Measurements from ENCODE around the gene PRH1. TPM values are rescaled to one million over a fixed set of nuclear protein-coding genes. Genes with fewer than 3 reads are reported as not detected.

PRH1 gene
- total and polyA plus RNA-seq, 2 of the 13 experiments (the other 11 are each of a cell fraction or from before 2014, with no cell fraction given), result 5.3 to 18.8 TPM

GRCh38 chr12:10851243-10851858 lies 32.7 kb downstream of the PRH1 start:
- POLR2A ChIA-PET, result no interaction called here
- no peaks in the 10 kb centered on the region for H3K27me3 ChIP-seq (ENCODE audit: control insufficient read depth in 1 of 2, insufficient read depth in 2 of 2, low read length in 2 of 2)
- CTCF ChIA-PET (ENCODE audit: low intra/inter-chr PET ratio, low total read pairs), result no interaction called here
- no TSS peak for BruUV-seq (replicated peaks)
- in situ Hi-C loops (cut with HindIII; ENCODE audit: extremely low pct_ligation_motif_present, low pct_unique_long_range_greater_than_20kb) (no loop called here), intact Hi-C loops (cut with micrococcal nuclease; ENCODE audit: unreplicated experiment) (no loop called here)
- no peak overlapping the region for H3K4me2 ChIP-seq (ENCODE audit: low read depth, low read length)
- peaks cover 7 to 14% of the 10 kb centered on the region in 2 experiments for H3K36me3 ChIP-seq (replicated peaks in 1 of 2; ENCODE audit: control insufficient read depth in 1 of 2, insufficient read depth in 2 of 2, low read length in 2 of 2)
- H2AFZ ChIP-seq (ENCODE audit: low read length), result no peak overlapping the region
- H3K27ac ChIP-seq (ENCODE audit: extremely low read length, insufficient read depth, low read length), result no peak overlapping the region
- no peaks in the 10 kb centered on the region for H3K79me2 ChIP-seq (ENCODE audit: insufficient read depth, low read length)
- no peak overlapping the region for H3K4me3 ChIP-seq (replicated peaks in 1 of 3; ENCODE audit: insufficient read depth in 1 of 3, low read depth in 2 of 3, low read length in 3 of 3)
- TF ChIP-seq THAP7 (CRISPR knock-in tag; IDR thresholded peaks at IDR 0.05), result no peak
- TF ChIP-seq ZNF230 (CRISPR knock-in tag; IDR thresholded peaks at IDR 0.05), result no peak
- TF ChIP-seq ZSCAN21 (CRISPR knock-in tag; IDR thresholded peaks at IDR 0.05; ENCODE audit: borderline replicate concordance), result no peak
- TF ChIP-seq MLXIP (CRISPR knock-in tag; IDR thresholded peaks at IDR 0.05; ENCODE audit: borderline replicate concordance), result no peak
- no peak for TF ChIP-seq KAT2B (IDR thresholded peaks at IDR 0.05; ENCODE audit: borderline replicate concordance, low read depth, low read length)
- no peak for TF ChIP-seq ELF3 (CRISPR knock-in tag; IDR thresholded peaks at IDR 0.05)
- TF ChIP-seq ZEB1 (IDR thresholded peaks at IDR 0.05; ENCODE audit: insufficient replicate concordance, low read depth), result no peak
- TF ChIP-seq IKZF4 (CRISPR knock-in tag; IDR thresholded peaks at IDR 0.05; ENCODE audit: borderline replicate concordance, low read depth, not compliant biosample characterization), result no peak
- no peak for TF ChIP-seq SP2 (CRISPR knock-in tag; IDR thresholded peaks at IDR 0.05)
- no peaks in the 10 kb centered on the region for H4K20me1 ChIP-seq (ENCODE audit: insufficient read depth, low read length)
- no peak overlapping the region for H3K9ac ChIP-seq (ENCODE audit: insufficient read depth, low read depth, low read length)
- no peaks in the 10 kb centered on the region for H3K4me1 ChIP-seq (ENCODE audit: insufficient read depth, low read length)
- no peak for DNase-seq (ENCODE audit: low spot score)
- ATAC-seq, result no peak
- no peak for FAIRE-seq
- WGBS (ENCODE audit: low lambda C conversion rate), result 97% methylated on average over 4 of the region's 4 CpGs
- H3K9me3 ChIP-seq (ENCODE audit: low read length), result peaks cover 10% of the 10 kb centered on the region
